ENCODE results near the gene RALGPS1.
"Not testable (repeated sequence)": the region's sequence is repeated elsewhere in the genome, so short reads cannot be mapped to it uniquely, and the experiment has no call there.

Gene RALGPS1

GRCh38 chr9:126985870-126986498 lies 71.4 kb downstream of the RALGPS1 start:
- H3K4me3 ChIP-seq (ENCODE audit: low read depth, low read length): no peak overlapping the region

- H3K4me3 ChIP-seq (ENCODE audit: low read depth, low read length): no peak overlapping the region
These were observed 71.9 kb downstream of the RALGPS1 start for GRCh38 chr9:126986506-126986951.

- no peak overlapping the region for H3K4me3 ChIP-seq (ENCODE audit: low read depth, low read length)
These were observed 74.3 kb downstream of the RALGPS1 start for GRCh38 chr9:126988857-126989256.

- H3K4me3 ChIP-seq (ENCODE audit: low read depth, low read length): no peak overlapping the region
These were observed 75.6 kb downstream of the RALGPS1 start for GRCh38 chr9:126989847-126990842.

- no peak overlapping the region for H3K4me3 ChIP-seq (ENCODE audit: low read depth, low read length)
These were observed 76.6 kb downstream of the RALGPS1 start for GRCh38 chr9:126991183-126991582.

- no peak overlapping the region for H3K4me3 ChIP-seq (ENCODE audit: low read depth, low read length)
These were observed 77.8 kb downstream of the RALGPS1 start for GRCh38 chr9:126992427-126992826.

GRCh38 chr9:126999315-127000068 lies 84.9 kb downstream of the RALGPS1 start:
- H3K4me3 ChIP-seq (ENCODE audit: low read depth, low read length): no peak overlapping the region

- no peak overlapping the region for H3K4me3 ChIP-seq (ENCODE audit: low read depth, low read length)
These were observed 90.6 kb downstream of the RALGPS1 start for GRCh38 chr9:127004946-127005769.

- no peak overlapping the region for H3K4me3 ChIP-seq (ENCODE audit: low read depth, low read length)
These were observed 91.3 kb downstream of the RALGPS1 start for GRCh38 chr9:127005770-127006314.

- H3K4me3 ChIP-seq (ENCODE audit: low read depth, low read length): no peak overlapping the region
These were observed 93.1 kb downstream of the RALGPS1 start for GRCh38 chr9:127007638-127008037.

- H3K4me3 ChIP-seq (ENCODE audit: low read depth, low read length): no peak overlapping the region
These were observed 93.5 kb downstream of the RALGPS1 start for GRCh38 chr9:127008076-127008475.

GRCh38 chr9:127011772-127012171 lies 97.2 kb downstream of the RALGPS1 start:
- no peak overlapping the region for H3K4me3 ChIP-seq (ENCODE audit: low read depth, low read length)

GRCh38 chr9:127012250-127012649 lies 97.7 kb downstream of the RALGPS1 start:
- no peak overlapping the region for H3K4me3 ChIP-seq (ENCODE audit: low read depth, low read length)

- H3K4me3 ChIP-seq (ENCODE audit: low read depth, low read length): no peak overlapping the region
These were observed 99.0 kb downstream of the RALGPS1 start for GRCh38 chr9:127013597-127013996.

- no peak overlapping the region for H3K4me3 ChIP-seq (ENCODE audit: low read depth, low read length)
These were observed 99.8 kb downstream of the RALGPS1 start for GRCh38 chr9:127014216-127014909.

- no peak overlapping the region for H3K4me3 ChIP-seq (ENCODE audit: low read depth, low read length)
These were observed 100.4 kb downstream of the RALGPS1 start for GRCh38 chr9:127014910-127015540.

- no peak overlapping the region for H3K4me3 ChIP-seq (ENCODE audit: low read depth, low read length)
These were observed 101.4 kb downstream of the RALGPS1 start for GRCh38 chr9:127015921-127016512.

- not testable (repeated sequence) for H3K4me3 ChIP-seq (ENCODE audit: low read depth, low read length)
These were observed 103.4 kb downstream of the RALGPS1 start for GRCh38 chr9:127017979-127018378.

- H3K4me3 ChIP-seq (ENCODE audit: low read depth, low read length): no peak overlapping the region
These were observed 104.4 kb downstream of the RALGPS1 start for GRCh38 chr9:127018935-127019334.

All from iPS-11a (cell line).